Left forelimb (tissue), 1 donor: ENCODE measurements around the gene MTHFD2.
"Not testable (repeated sequence)": the region's sequence is repeated elsewhere in the genome, so short reads cannot be mapped to it uniquely, and the experiment has no call there.

Experiments used
- DNase-seq: peaks from one replicate; pipeline ENCODE4 v3.0.0-alpha.2; 2018; ENCODE audit warnings: low spot score

Gene MTHFD2

GRCh38 chr2:74198461-74199274 lies at the start of gene MTHFD2:
Gene MTHFD2 (plus strand): TSS chr2:74198615. CDS start chr2:74198642, 27 bp downstream.
- peak; percentile 94 for DNase-seq

GRCh38 chr2:74149247-74149525 lies 49.2 kb upstream of the MTHFD2 start:
- no peak for DNase-seq

DNA sequence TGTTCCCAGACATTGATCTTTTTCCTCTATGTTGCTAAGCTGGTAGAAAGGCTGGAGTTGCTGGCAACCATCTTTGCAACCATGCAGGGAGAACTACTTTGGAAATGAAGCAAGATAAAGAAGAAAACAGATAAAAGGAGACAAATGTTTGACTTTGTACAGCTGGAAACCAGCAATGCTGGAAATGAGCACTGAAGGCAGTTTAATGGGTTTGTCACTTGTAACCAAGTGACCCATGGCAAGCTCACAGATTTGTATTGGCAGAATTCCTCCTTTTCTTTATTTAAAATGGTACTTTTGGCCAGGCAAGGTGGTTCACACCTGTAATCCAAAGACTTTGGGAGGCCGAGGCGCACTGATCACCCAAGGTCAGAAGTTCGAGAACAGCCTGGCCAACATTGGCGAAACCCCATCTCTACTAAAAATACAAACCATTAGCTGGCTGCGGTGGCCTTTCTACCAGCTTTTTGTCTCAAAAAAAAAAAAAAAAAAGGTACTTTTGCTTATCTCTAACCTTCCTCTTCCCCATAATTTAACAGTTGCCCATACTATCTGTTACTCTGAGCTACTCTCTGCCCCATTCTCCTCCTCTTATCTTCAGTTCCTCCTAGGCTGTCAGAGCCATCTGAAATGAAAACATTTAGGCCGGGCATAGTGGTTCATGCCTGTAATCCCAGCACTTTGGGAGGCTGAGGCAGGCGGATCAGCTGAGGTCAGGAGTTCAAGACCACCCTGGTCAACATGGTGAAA lies 48.7 kb upstream of the MTHFD2 start:
- no peak for DNase-seq

GRCh38 chr2:74152954-74153353 lies 45.5 kb upstream of the MTHFD2 start:
- no peak for DNase-seq

DNA sequence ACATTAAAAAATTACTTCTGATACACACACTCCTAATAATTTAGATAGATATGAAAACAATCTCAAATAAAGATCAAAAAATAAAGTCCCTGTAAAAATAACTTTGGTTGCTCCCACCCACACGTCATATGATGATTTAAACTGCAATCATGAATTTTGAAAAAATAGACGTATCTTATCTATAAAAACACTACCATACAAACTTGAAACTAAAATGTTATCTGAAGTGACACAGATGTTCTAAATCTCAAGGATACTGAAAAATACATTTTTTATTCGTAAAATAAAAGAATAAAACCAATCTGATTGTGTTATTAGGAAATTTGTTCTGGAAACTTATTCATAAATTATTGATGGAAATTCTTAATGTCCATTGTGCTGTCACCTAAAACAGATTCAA lies 42.6 kb upstream of the MTHFD2 start:
- DNase-seq: no peak

GRCh38 chr2:74162951-74163350 lies 35.5 kb upstream of the MTHFD2 start:
- no peak for DNase-seq

DNA sequence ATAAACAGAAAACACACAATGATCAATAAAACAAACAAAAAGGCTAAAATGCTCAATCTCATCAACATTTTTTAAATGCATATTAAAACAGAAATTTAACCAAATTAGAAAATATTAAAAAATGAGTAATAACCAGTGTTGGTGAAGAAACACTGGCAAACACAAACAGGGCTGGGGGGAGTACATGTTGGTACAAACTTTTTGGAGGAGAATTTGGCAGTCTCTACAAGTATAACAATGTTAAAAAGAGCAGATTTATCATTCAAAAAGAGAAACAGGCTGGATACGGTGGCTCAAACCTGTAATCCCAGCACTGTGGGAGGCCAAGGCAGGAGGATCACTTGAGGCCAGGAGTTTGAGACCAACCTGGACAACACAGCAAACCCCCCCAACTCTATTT lies 33.7 kb upstream of the MTHFD2 start:
- DNase-seq: no peak

GRCh38 chr2:74168739-74169138 lies 29.7 kb upstream of the MTHFD2 start:
- no peak for DNase-seq

GRCh38 chr2:74174909-74175308 lies 23.5 kb upstream of the MTHFD2 start:
- DNase-seq: no peak

DNA sequence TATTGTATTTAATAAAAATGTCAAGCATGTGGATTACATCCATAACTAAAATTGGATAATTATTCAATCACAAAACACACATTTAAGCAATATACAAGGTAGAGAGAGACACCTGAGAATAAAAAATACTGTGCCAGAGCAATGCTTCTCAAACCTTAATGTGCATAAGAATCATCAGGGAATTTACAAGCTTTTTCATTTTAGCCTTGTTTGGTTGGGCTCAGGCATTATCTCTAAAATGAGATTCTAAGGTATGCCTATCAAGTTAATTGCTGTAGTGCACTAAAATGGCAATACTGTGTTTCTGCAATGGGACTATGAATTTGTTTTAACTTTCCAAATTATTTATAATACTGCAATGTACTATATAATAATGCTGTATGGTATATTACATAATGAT lies 20.7 kb upstream of the MTHFD2 start:
- DNase-seq: no peak

DNA sequence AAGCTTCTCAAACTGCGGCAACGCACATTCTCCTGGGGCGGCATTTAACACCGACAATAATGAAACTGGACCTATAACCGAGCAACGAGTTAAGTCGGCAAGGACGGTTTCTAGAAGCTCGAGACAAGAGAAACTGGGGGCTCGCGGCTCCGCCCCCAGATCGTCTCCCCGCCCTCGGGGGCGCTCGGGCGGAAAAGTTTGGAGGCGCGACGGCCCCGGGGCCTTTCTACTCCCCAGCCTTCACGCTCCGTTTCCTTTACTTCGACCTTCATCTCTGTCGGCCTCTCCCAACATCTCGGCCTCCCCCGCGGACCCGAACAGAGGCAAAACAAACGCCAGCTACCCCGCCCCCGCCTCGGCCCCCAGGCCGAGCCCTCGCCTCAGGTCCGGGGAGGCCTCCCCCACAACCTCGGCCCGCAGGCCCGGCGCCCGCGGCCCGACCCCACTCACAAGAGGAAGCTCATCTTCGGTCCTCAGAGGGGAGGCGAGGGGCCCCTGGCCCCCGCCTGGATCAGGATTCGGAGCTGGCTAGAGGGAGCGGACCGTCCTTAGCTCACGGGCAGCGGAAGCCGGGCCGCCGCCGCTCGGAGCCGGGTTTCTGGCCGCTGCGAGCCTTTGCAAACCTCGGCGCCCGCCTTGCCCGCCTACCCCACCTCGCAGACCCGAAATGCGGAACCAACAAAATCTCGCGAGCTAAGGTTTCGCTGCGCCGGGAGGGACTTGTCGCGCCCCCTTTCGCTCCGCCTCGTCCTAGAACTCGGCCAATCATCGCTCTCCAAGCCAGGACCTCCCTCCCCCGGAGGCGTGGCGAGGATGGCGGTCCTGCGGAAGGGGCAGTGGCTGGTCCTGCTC lies 20.0 kb upstream of the MTHFD2 start, which contains the start of gene MOB1A:
TSS of gene MOB1A (minus strand) at position 669 of the 852 bp plus-strand sequence. CDS start at position 464, 205 bp downstream.
- DNase-seq: peak; percentile 98

GRCh38 chr2:74179063-74179865 lies 19.2 kb upstream of the MTHFD2 start:
- no peak for DNase-seq

- DNase-seq: no peak
Measured at GRCh38 chr2:74181739-74182138, 16.7 kb upstream of the MTHFD2 start.

- no peak for DNase-seq
Measured at GRCh38 chr2:74183878-74184277, 14.5 kb upstream of the MTHFD2 start.

DNA sequence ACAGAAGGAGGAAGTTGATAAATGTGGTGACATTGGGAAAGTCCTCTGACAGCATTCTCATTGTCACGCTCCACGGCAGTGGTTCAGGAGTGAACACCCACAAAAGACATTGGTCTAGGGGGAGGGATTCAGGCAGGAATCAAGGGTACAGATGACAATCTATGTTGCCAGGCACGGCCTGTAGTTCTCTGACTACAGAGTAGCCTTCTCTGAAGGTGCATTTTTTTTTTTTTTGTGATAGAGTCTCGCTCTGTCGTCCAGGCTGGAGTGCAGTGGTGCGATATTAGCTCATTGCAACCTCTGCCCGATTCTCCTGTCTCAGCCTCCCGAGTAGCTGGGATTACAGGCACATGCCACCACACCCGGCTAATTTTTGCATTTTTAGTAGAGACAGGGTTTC lies 12.4 kb upstream of the MTHFD2 start:
- DNase-seq: no peak

GRCh38 chr2:74186706-74187105 lies 11.7 kb upstream of the MTHFD2 start:
- DNase-seq: not testable (repeated sequence)

GRCh38 chr2:74188018-74188601 lies 10.3 kb upstream of the MTHFD2 start:
- DNase-seq: no peak

- DNase-seq: no peak
Measured at GRCh38 chr2:74188696-74189095, 9.7 kb upstream of the MTHFD2 start.

DNA sequence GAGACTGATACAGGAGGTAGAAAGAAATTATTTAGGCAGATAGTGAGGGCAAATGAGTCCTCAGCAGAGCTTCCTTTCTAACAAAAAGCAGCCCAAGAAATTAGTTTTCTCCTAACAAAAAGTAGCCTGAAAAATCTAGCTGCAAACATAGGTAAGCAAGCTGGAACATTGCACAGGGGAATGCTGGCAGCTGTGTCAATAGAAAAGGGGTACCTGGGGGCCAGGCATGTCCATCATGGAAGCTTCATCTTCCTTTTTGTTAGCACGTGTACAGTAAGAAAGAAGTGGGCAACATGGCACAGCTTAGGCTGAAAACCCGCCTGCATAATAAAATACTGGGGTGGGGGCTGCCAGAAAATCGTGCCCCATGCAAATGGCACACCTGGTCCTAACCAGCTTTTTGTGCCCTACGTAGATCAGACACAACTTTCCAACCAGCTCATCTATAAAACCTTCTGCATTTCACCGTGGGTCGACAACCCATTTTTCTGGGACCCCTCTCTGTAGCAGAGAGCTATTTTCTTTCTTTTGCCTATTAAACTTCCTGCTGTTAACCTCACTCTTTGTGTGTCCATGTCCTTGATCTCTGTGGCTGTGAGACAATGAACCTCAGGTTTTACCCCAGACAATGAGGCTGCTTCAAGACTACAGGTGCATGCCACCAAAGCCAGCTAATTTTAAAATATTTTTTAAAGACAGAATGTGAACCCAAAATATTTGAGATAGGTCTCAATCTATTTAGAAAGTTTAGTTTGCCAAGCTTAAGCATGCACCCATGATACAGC lies 6.6 kb upstream of the MTHFD2 start:
- DNase-seq: no peak

- no peak for DNase-seq
Measured at GRCh38 chr2:74194799-74195198, 3.6 kb upstream of the MTHFD2 start.
